ENCODE results near the gene ZNF326. TPM values are rescaled to one million over a fixed set of nuclear protein-coding genes. Genes with fewer than 3 reads are reported as not detected.

The ZNF326 gene
- total and polyA plus RNA-seq, 10 of the 15 experiments (the other 5 are each of a cell fraction or from before 2014, with no cell fraction given) = 7.1 to 29.4 (median 21.9) TPM

- TF ChIP-seq ZNF687 (IDR thresholded peaks at IDR 0.05) = no peak
- TF ChIP-seq, protein P1, sequence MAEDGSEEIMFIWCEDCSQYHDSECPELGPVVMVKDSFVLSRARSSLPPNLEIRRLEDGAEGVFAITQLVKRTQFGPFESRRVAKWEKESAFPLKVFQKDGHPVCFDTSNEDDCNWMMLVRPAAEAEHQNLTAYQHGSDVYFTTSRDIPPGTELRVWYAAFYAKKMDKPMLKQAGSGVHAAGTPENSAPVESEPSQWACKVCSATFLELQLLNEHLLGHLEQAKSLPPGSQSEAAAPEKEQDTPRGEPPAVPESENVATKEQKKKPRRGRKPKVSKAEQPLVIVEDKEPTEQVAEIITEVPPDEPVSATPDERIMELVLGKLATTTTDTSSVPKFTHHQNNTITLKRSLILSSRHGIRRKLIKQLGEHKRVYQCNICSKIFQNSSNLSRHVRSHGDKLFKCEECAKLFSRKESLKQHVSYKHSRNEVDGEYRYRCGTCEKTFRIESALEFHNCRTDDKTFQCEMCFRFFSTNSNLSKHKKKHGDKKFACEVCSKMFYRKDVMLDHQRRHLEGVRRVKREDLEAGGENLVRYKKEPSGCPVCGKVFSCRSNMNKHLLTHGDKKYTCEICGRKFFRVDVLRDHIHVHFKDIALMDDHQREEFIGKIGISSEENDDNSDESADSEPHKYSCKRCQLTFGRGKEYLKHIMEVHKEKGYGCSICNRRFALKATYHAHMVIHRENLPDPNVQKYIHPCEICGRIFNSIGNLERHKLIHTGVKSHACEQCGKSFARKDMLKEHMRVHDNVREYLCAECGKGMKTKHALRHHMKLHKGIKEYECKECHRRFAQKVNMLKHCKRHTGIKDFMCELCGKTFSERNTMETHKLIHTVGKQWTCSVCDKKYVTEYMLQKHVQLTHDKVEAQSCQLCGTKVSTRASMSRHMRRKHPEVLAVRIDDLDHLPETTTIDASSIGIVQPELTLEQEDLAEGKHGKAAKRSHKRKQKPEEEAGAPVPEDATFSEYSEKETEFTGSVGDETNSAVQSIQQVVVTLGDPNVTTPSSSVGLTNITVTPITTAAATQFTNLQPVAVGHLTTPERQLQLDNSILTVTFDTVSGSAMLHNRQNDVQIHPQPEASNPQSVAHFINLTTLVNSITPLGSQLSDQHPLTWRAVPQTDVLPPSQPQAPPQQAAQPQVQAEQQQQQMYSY (CRISPR knock-in tag; IDR thresholded peaks at IDR 0.05) = no peak
- TF ChIP-seq HCFC1 (IDR thresholded peaks at IDR 0.05; ENCODE audit: low read length) = no peak
These were observed 32.4 kb downstream of the ZNF326 start (continued) for GRCh38 chr1:90027281-90027680.

GRCh38 chr1:90039652-90040051 is 44.7 kb downstream of the ZNF326 start:
- WGBS (ENCODE audit: insufficient coverage, insufficient replicate concordance, low lambda C conversion rate, missing lambda C conversion rate) = 90% methylated on average over 3 of the region's 3 CpGs
- no peak for FAIRE-seq
- no peak for TF ChIP-seq PAX8 (IDR thresholded peaks at IDR 0.05)
- TF ChIP-seq TAF1 (IDR thresholded peaks at IDR 0.05; ENCODE audit: borderline replicate concordance, low read depth, low read length) = no peak
- TF ChIP-seq, protein P2, sequence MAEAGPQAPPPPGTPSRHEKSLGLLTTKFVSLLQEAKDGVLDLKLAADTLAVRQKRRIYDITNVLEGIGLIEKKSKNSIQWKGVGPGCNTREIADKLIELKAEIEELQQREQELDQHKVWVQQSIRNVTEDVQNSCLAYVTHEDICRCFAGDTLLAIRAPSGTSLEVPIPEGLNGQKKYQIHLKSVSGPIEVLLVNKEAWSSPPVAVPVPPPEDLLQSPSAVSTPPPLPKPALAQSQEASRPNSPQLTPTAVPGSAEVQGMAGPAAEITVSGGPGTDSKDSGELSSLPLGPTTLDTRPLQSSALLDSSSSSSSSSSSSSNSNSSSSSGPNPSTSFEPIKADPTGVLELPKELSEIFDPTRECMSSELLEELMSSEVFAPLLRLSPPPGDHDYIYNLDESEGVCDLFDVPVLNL (IDR thresholded peaks at IDR 0.05; ENCODE audit: low read depth, low read length) = no peak
- TF ChIP-seq, protein P3, sequence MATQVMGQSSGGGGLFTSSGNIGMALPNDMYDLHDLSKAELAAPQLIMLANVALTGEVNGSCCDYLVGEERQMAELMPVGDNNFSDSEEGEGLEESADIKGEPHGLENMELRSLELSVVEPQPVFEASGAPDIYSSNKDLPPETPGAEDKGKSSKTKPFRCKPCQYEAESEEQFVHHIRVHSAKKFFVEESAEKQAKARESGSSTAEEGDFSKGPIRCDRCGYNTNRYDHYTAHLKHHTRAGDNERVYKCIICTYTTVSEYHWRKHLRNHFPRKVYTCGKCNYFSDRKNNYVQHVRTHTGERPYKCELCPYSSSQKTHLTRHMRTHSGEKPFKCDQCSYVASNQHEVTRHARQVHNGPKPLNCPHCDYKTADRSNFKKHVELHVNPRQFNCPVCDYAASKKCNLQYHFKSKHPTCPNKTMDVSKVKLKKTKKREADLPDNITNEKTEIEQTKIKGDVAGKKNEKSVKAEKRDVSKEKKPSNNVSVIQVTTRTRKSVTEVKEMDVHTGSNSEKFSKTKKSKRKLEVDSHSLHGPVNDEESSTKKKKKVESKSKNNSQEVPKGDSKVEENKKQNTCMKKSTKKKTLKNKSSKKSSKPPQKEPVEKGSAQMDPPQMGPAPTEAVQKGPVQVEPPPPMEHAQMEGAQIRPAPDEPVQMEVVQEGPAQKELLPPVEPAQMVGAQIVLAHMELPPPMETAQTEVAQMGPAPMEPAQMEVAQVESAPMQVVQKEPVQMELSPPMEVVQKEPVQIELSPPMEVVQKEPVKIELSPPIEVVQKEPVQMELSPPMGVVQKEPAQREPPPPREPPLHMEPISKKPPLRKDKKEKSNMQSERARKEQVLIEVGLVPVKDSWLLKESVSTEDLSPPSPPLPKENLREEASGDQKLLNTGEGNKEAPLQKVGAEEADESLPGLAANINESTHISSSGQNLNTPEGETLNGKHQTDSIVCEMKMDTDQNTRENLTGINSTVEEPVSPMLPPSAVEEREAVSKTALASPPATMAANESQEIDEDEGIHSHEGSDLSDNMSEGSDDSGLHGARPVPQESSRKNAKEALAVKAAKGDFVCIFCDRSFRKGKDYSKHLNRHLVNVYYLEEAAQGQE (IDR thresholded peaks at IDR 0.05; ENCODE audit: low read depth, low read length) = no peak
- TF ChIP-seq KDM1A (IDR thresholded peaks at IDR 0.05; ENCODE audit: borderline replicate concordance) = no peak
- TF ChIP-seq YBX1 (IDR thresholded peaks at IDR 0.05) = no peak
- TF ChIP-seq ZNF622 (IDR thresholded peaks at IDR 0.05) = no peak
- TF ChIP-seq NFXL1 (IDR thresholded peaks at IDR 0.05; ENCODE audit: borderline replicate concordance) = no peak
- TF ChIP-seq MTA2 (IDR thresholded peaks at IDR 0.05; ENCODE audit: low read depth) = no peak

More at GRCh38 chr1:90039652-90040051, 44.7 kb downstream of the ZNF326 start:
- H3K9me3 ChIP-seq (replicated peaks; ENCODE audit: control insufficient read depth, insufficient read depth, low read length) = no peaks in the 10 kb centered on the region
- ChIA-PET CTCF (no interaction called here), POLR2A (no interaction called here), SMC1A (ENCODE audit: uncharacterized antibody, unreplicated experiment) (no interaction called here), RAD21 (ENCODE audit: unreplicated experiment) (no interaction called here)
- no peak overlapping the region for H3K4me3 ChIP-seq
- no peaks in the 10 kb centered on the region for H3K4me1 ChIP-seq (ENCODE audit: control insufficient read depth, insufficient read depth, low read length)
- H3K27ac ChIP-seq (ENCODE audit: control insufficient read depth, insufficient read depth) = no peak overlapping the region
- no peak overlapping the region for H3K9ac ChIP-seq (ENCODE audit: control insufficient read depth, insufficient read depth, low read length)
- no peaks in the 10 kb centered on the region for H4K20me1 ChIP-seq (ENCODE audit: control insufficient read depth, insufficient read depth)
- in situ Hi-C loops (cut with MboI) (no loop called here), intact Hi-C loops (cut with micrococcal nuclease; ENCODE audit: unreplicated experiment) (no loop called here)
- H3K36me3 ChIP-seq (ENCODE audit: control insufficient read depth in 2 of 2, insufficient read depth in 2 of 2, low read length in 1 of 2) = no peaks in the 10 kb centered on the region
- BruUV-seq (replicated peaks) = no TSS peak
- DNase-seq (ENCODE audit: low read depth, low spot score) (no peak), ATAC-seq (no peak)
- no peak overlapping the region for H3K4me2 ChIP-seq (ENCODE audit: control insufficient read depth, insufficient read depth)
- no peaks in the 10 kb centered on the region for H3K27me3 ChIP-seq (replicated peaks in 1 of 2; ENCODE audit: control insufficient read depth in 2 of 2, insufficient read depth in 2 of 2, low read length in 1 of 2)
- no peaks in the 10 kb centered on the region for H3K79me2 ChIP-seq (ENCODE audit: control insufficient read depth, insufficient read depth, low read length)
- H2AFZ ChIP-seq (ENCODE audit: control insufficient read depth, low read depth, low read length) = no peak overlapping the region
